ENCODE measurements around the gene ALDH16A1. TPM values are rescaled to one million over a fixed set of nuclear protein-coding genes. Genes with fewer than 3 reads are reported as not detected.

ALDH16A1 gene
- total RNA-seq, 2 donors from 2014 or later = 22.6 to 34.0 TPM

DNA sequence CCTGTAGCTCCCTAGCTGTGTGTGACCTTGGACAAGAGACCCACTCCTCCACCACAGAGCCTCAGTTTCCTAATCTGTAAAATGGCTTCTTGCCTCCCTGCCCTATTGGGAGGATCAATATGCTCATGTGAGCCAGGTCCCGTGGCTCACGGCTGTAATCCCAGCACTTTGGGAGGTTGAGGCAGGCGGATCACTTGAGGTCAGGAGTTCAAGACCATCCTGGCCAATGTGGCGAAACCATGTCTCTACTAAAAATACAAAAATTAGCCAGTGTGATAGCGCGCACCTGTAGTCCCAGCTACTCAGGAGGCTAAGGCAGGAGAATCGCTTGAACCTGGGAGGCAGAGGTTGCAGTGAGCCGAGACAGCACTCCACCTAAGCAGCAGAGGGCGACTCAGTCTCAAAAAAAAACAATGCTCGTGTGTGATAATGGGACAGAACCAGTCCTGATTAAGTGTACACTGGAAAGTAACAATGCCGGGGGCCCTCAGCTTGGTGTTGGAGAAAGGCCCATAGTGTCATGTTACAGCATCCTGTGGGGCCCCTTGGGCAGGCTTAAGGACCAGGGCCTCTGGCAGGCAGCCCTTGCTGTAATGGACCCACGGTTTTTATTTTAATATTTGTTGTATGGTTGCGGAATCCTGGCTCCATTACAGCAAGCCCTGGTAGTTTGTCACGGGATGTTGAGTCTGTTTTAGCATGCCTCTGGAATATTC lies 50.0 kb downstream of the ALDH16A1 start:
- no peaks in the 10 kb centered on the region for H3K9me3 Mint-ChIP-seq
- peaks cover 21 to 24% of the 10 kb centered on the region in 2 donors for H3K36me3 Mint-ChIP-seq
- no peak for DNase-seq (ENCODE audit: low spot score in 2 of 2)
- ATAC-seq = peak in 1 of 2 donors; percentile 21
- H3K27ac Mint-ChIP-seq = peak overlapping the region in 1 of 2 donors; percentile 51

DNA sequence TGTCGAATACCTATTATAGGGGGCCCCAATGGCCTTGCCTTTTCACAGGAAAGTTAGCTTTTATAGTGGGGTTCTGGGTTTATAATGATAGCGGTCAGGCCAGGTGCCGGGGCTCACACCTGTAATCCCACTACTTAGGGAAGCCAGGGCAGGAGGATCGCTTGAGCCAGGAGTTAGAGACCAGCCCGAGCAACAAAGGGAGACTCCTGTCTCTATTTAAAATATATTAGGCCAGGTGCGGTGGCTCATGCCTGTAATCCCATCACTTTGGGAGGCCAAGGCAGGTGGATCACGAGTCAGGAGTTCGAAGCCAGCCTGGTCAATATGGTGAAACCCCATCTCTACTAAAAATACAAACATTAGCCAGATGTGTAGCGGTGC lies 50.5 kb downstream of the ALDH16A1 start:
- H3K36me3 Mint-ChIP-seq = peaks cover 15 to 19% of the 10 kb centered on the region in 2 donors
- ATAC-seq = no peak
- H3K27ac Mint-ChIP-seq = no peak overlapping the region
- no peak for DNase-seq (ENCODE audit: low spot score in 2 of 2)
- H3K9me3 Mint-ChIP-seq = no peaks in the 10 kb centered on the region

DNA sequence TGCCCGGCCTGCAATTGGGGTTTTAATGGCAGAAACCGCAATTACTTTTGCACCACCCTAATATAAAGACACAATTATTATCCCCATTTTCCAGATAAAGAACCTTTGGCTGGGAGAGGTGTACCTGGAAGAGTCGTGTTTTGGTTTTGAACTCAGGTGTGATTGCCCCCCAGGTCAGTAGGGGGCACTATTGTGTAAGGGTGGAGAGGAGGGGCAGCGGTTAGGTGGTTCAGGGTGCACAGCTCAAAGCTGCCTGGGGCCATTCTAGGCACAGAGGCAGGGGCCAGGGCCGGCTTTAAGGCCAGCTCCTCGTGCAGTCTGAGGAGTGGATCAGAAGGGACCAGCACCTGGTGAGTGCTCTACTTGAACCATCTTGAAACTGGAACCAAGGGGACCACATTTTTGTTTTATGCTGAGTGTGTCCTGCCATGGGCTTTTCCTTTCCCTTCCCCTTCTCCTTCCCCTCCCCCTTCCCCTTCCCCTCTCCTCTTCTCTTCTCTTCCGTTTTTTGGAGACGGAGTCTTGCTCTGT lies 53.6 kb downstream of the ALDH16A1 start:
- DNase-seq (ENCODE audit: low spot score in 2 of 2) = peak; percentile 73 to 81
- no peaks in the 10 kb centered on the region for H3K36me3 Mint-ChIP-seq
- peak overlapping the region in 1 of 2 donors; percentile 41 for H3K27ac Mint-ChIP-seq
- ATAC-seq = peak; percentile 72 to 90
- H3K9me3 Mint-ChIP-seq = no peaks in the 10 kb centered on the region

DNA sequence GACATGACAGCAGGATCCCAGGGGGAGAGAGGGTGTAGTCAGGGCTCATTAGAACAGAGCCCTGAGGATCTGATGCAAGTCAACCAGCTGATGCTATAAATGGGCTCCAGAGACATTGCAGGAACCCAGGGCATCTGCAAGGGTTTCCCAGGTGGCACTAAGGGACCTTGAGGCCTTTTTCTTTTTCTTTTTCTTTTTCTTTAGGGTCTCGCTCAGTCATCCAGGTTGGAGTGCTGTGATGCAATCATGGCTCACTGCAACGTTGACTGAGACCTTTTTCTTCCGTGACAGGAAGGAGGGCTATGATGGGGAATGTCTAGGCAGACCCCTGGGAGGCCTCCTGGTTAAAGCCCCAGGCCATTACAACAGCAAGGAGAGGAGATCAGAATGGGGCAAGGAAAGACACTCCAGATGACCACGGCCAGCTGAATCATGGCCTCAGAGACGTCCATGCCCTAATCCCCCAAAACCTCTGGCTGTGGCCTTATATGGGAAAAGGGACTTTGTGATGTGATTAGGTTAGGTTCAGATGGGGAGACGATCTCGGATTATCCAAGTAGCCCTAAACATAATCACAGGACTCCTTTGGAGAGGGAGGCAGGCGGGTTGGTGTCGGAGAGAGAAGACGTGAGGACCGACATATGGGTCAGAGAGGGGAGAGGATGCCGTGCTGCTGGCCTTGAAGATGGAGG lies 54.9 kb downstream of the ALDH16A1 start:
- no peaks in the 10 kb centered on the region for H3K36me3 Mint-ChIP-seq
- H3K27ac Mint-ChIP-seq = no peak overlapping the region
- ATAC-seq (no peak), DNase-seq (ENCODE audit: low spot score in 2 of 2) (no peak)
- H3K9me3 Mint-ChIP-seq = no peaks in the 10 kb centered on the region

DNA sequence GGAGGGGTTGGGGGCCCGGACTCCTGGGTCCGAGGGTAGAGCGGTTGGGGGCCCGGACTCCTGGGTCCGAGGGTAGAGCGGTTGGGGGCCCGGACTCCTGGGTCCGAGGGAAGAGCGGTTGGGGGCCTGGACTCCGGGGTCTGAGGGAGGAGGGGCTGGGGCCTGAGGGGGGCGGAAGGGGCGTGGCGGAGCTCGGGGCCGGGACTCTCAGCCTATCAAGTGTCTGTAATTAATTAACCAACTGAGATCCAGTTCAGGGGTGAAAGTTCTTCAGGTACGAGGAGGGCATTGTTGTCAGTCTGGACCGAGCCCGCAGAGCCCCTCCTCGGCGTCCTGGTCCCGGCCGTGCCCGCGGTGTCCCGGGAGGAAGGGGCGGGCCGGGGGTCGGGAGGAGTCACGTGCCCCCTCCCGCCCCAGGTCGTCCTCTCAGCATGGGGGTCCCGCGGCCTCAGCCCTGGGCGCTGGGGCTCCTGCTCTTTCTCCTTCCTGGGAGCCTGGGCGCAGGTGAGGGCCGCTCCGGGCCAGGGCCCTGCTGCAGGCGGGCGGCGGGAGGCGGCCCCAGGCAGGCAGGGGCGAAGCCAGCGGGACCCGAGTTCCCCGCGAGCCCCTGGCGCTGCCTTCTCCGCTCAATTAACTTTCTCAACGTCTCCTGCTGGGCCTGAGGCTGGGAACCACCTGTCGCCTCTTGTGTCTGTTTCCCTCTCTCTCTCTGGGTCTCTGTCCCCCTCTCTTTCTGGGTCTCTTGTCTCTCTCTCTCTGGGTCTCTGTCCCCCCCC lies 60.1 kb downstream of the ALDH16A1 start:
- DNase-seq (ENCODE audit: low spot score in 2 of 2) (no peak), ATAC-seq (peak; percentile 66 to 69)
- Mint-ChIP-seq H3K27ac (peak overlapping the region; percentile 82 to 92), H3K9me3 (no peaks in the 10 kb centered on the region), H3K36me3 (no peaks in the 10 kb centered on the region)

DNA sequence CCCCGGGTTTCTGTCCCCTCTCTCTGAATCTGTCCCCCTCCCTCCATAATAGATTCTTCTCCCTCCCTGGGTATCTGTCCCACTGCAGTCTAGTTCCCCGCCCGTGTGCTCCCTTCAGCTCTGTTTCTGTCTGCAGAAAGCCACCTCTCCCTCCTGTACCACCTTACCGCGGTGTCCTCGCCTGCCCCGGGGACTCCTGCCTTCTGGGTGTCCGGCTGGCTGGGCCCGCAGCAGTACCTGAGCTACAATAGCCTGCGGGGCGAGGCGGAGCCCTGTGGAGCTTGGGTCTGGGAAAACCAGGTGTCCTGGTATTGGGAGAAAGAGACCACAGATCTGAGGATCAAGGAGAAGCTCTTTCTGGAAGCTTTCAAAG lies 60.7 kb downstream of the ALDH16A1 start:
- DNase-seq (ENCODE audit: low spot score in 2 of 2) (no peak), ATAC-seq (peak; percentile 18 to 33)
- H3K36me3 Mint-ChIP-seq = no peaks in the 10 kb centered on the region
- H3K9me3 Mint-ChIP-seq = no peaks in the 10 kb centered on the region
- peak overlapping the region; percentile 75 to 92 for H3K27ac Mint-ChIP-seq

DNA sequence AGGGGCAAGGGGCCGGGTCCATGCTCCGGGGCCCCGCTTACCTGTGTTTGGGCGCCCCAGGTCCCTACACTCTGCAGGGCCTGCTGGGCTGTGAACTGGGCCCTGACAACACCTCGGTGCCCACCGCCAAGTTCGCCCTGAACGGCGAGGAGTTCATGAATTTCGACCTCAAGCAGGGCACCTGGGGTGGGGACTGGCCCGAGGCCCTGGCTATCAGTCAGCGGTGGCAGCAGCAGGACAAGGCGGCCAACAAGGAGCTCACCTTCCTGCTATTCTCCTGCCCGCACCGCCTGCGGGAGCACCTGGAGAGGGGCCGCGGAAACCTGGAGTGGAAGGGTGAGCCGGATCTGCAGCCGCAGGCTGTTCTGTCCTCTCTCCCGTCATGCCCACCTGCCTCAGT lies 61.1 kb downstream of the ALDH16A1 start:
- Mint-ChIP-seq H3K36me3 (no peaks in the 10 kb centered on the region), H3K27ac (peak overlapping the region in 1 of 2 donors; percentile 75), H3K9me3 (no peaks in the 10 kb centered on the region)
- DNase-seq (ENCODE audit: low spot score in 2 of 2) = no peak
- ATAC-seq = no peak

DNA sequence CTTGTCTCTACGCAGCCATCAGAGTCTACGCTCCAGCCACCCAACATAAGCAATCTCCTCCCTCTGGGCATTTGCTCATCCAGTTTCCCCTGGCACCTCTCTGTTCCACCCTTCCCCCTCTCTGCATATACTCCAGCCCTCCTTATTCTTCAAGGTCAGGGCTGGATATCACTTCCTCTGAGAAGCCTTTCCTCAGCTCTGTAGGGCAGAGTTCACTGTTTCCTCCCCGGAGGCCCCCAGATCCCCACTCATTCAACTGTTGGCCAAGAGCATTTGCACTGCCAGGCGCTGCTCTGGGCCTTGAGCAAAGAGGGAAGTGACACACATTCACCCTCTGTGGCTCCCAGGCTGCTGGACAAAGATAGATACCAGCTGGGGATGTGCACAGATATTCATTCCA lies 62.7 kb downstream of the ALDH16A1 start:
- no peaks in the 10 kb centered on the region for H3K9me3 Mint-ChIP-seq
- H3K27ac Mint-ChIP-seq = peak overlapping the region; percentile 12 to 87
- no peak for DNase-seq (ENCODE audit: low spot score in 2 of 2)
- no peak for ATAC-seq
- no peaks in the 10 kb centered on the region for H3K36me3 Mint-ChIP-seq

DNA sequence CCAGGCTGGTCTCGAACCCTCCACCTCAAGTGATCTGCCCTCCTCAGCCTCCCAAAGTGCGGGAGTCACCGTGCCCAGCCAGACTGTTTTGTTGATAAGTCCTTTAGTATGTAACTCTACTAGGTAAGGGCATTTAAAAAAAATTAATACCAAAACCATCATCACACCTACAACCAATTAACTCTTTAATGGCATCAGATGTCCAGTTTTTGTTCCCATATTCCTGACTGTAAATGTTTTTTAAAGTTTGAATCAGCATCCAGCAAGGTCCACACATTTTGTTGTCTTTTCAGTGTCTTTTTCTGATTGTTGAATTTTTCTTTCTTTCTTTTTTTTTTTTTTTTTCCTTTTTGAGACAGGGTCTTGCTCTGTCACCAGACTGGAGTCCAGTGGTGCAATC lies 65.0 kb downstream of the ALDH16A1 start:
- DNase-seq (ENCODE audit: low spot score in 2 of 2) = no peak
- Mint-ChIP-seq H3K36me3 (no peaks in the 10 kb centered on the region), H3K27ac (no peak overlapping the region), H3K9me3 (no peaks in the 10 kb centered on the region)
- no peak for ATAC-seq

Other genes starting within 250 kb of the ALDH16A1 start
- gene SLC6A16, start 128.0 kb upstream of the ALDH16A1 start, total RNA-seq = 1 to 10 TPM; 1.0 to 2.3 TPM
- gene CD37, start 117.8 kb upstream of the ALDH16A1 start, total RNA-seq = 100 to 1,000 TPM; 166 to 194 TPM
- under 1 TPM in 1 of 2 donors, not detected in 1; 0.32 TPM for gene TEAD2, start 90.8 kb upstream of the ALDH16A1 start, total RNA-seq
- not detected for gene DKKL1, start 89.3 kb upstream of the ALDH16A1 start, total RNA-seq
- gene KASH5, start 65.0 kb upstream of the ALDH16A1 start, total RNA-seq = 1 to 10 TPM in 1 of 2 donors, under 1 TPM in 1; 0.95 to 1.7 TPM
- not detected for gene PTH2, start 29.8 kb upstream of the ALDH16A1 start, total RNA-seq
- gene GFY, start 27.8 kb upstream of the ALDH16A1 start, total RNA-seq = not detected
- under 1 TPM; 0.20 to 0.33 TPM for gene SLC17A7, start 11.7 kb upstream of the ALDH16A1 start, total RNA-seq
- 100 to 1,000 TPM in 1 of 2 donors, 10 to 100 TPM in 1; 92.9 to 184 TPM for gene PIH1D1, start 1.4 kb upstream of the ALDH16A1 start, total RNA-seq
- 10 to 100 TPM; 49.1 to 64.4 TPM for gene FLT3LG, start 21.0 kb downstream of the ALDH16A1 start, total RNA-seq
- gene RPL13A, start 34.4 kb downstream of the ALDH16A1 start, total RNA-seq = 1,000 to 10,000 TPM; 4,147 to 5,288 TPM
- 1,000 to 10,000 TPM; 2,570 to 2,967 TPM for gene RPS11, start 43.2 kb downstream of the ALDH16A1 start, total RNA-seq
- gene FCGRT, start 59.4 kb downstream of the ALDH16A1 start, total RNA-seq = 10 to 100 TPM; 17.5 to 18.1 TPM
- 10 to 100 TPM in 1 of 2 donors, 1 to 10 TPM in 1; 5.4 to 13.0 TPM for gene RCN3, start 74.8 kb downstream of the ALDH16A1 start, total RNA-seq
- gene NOSIP, start 127.3 kb downstream of the ALDH16A1 start, total RNA-seq = 10 to 100 TPM; 90.7 to 96.1 TPM
- 10 to 100 TPM in 1 of 2 donors, 1 to 10 TPM in 1; 2.3 to 10.8 TPM for gene PRRG2, start 128.1 kb downstream of the ALDH16A1 start, total RNA-seq
- gene PRR12, start 138.0 kb downstream of the ALDH16A1 start, total RNA-seq = 10 to 100 TPM; 28.9 to 32.9 TPM
- gene RRAS, start 186.9 kb downstream of the ALDH16A1 start, total RNA-seq = 10 to 100 TPM in 1 of 2 donors, 1 to 10 TPM in 1; 6.0 to 12.9 TPM
- 10 to 100 TPM; 49.8 to 57.4 TPM for gene SCAF1, start 189.0 kb downstream of the ALDH16A1 start, total RNA-seq
- 100 to 1,000 TPM; 135 to 202 TPM for gene IRF3, start 212.6 kb downstream of the ALDH16A1 start, total RNA-seq
- gene BCL2L12, start 212.7 kb downstream of the ALDH16A1 start, total RNA-seq = 10 to 100 TPM; 69.6 to 93.4 TPM
- gene PRMT1, start 224.0 kb downstream of the ALDH16A1 start, total RNA-seq = 100 to 1,000 TPM; 248 to 309 TPM
- gene ADM5, start 236.4 kb downstream of the ALDH16A1 start, total RNA-seq = 1 to 10 TPM; 5.6 to 6.2 TPM
- gene CPT1C, start 237.9 kb downstream of the ALDH16A1 start, total RNA-seq = 1 to 10 TPM; 4.1 to 4.3 TPM